ENCODE data around the gene STEEP1.

The STEEP1 gene

GRCh38 chrX:119573222-119573621, 8.0 kb upstream of the STEEP1 start:
- DNase-seq (ENCODE audit: low read depth in 1 of 2, low spot score in 1 of 2), result no peak
- Histone ChIP-seq H3K27me3 (ENCODE audit: insufficient read depth, poor library complexity, severe bottlenecking) (no peaks in the 10 kb centered on the region), H3K4me3 (replicated peaks; ENCODE audit: insufficient read depth, low read length) (no peak overlapping the region), H3K27ac (replicated peaks) (no peak overlapping the region)
- TF ChIP-seq SPI1 (IDR thresholded peaks at IDR 0.05; ENCODE audit: borderline replicate concordance, low read depth), result no peak
- TF ChIP-seq, protein P1, sequence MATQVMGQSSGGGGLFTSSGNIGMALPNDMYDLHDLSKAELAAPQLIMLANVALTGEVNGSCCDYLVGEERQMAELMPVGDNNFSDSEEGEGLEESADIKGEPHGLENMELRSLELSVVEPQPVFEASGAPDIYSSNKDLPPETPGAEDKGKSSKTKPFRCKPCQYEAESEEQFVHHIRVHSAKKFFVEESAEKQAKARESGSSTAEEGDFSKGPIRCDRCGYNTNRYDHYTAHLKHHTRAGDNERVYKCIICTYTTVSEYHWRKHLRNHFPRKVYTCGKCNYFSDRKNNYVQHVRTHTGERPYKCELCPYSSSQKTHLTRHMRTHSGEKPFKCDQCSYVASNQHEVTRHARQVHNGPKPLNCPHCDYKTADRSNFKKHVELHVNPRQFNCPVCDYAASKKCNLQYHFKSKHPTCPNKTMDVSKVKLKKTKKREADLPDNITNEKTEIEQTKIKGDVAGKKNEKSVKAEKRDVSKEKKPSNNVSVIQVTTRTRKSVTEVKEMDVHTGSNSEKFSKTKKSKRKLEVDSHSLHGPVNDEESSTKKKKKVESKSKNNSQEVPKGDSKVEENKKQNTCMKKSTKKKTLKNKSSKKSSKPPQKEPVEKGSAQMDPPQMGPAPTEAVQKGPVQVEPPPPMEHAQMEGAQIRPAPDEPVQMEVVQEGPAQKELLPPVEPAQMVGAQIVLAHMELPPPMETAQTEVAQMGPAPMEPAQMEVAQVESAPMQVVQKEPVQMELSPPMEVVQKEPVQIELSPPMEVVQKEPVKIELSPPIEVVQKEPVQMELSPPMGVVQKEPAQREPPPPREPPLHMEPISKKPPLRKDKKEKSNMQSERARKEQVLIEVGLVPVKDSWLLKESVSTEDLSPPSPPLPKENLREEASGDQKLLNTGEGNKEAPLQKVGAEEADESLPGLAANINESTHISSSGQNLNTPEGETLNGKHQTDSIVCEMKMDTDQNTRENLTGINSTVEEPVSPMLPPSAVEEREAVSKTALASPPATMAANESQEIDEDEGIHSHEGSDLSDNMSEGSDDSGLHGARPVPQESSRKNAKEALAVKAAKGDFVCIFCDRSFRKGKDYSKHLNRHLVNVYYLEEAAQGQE (IDR thresholded peaks at IDR 0.05; ENCODE audit: insufficient replicate concordance, low read depth), result no peak
- TF ChIP-seq CTCF (IDR thresholded peaks at IDR 0.05; ENCODE audit: insufficient read depth, low read length), result no peak
- TF ChIP-seq GABPA (IDR thresholded peaks at IDR 0.05; ENCODE audit: low read depth), result no peak
- no peak for TF ChIP-seq POLR2AphosphoS5 (IDR thresholded peaks at IDR 0.05; ENCODE audit: low read depth)

GRCh38 chrX:119570351-119570835, 5.2 kb upstream of the STEEP1 start:
- TF ChIP-seq, protein P1 (IDR thresholded peaks at IDR 0.05; ENCODE audit: insufficient replicate concordance, low read depth), result no peak
- TF ChIP-seq GABPA (IDR thresholded peaks at IDR 0.05; ENCODE audit: low read depth), result no peak
- no peak for TF ChIP-seq SPI1 (IDR thresholded peaks at IDR 0.05; ENCODE audit: borderline replicate concordance, low read depth)
- TF ChIP-seq POLR2AphosphoS5 (IDR thresholded peaks at IDR 0.05; ENCODE audit: low read depth), result no peak
- TF ChIP-seq CTCF (IDR thresholded peaks at IDR 0.05; ENCODE audit: insufficient read depth, low read length), result no peak
- no peak overlapping the region for H3K27ac ChIP-seq (replicated peaks)
- no peak overlapping the region for H3K4me3 ChIP-seq (replicated peaks; ENCODE audit: insufficient read depth, low read length)
- no peaks in the 10 kb centered on the region for H3K27me3 ChIP-seq (ENCODE audit: insufficient read depth, poor library complexity, severe bottlenecking)
- DNase-seq (ENCODE audit: low read depth in 1 of 2, low spot score in 1 of 2), result no peak

GRCh38 chrX:119552508-119552907, 12.7 kb downstream of the STEEP1 start:
- no peak overlapping the region for H3K27ac ChIP-seq (replicated peaks)
- H3K27me3 ChIP-seq (ENCODE audit: insufficient read depth, poor library complexity, severe bottlenecking), result no peaks in the 10 kb centered on the region
- TF ChIP-seq POLR2AphosphoS5 (IDR thresholded peaks at IDR 0.05; ENCODE audit: low read depth), result no peak

GRCh38 chrX:119549327-119550016, 15.7 kb downstream of the STEEP1 start:
- H3K27me3 ChIP-seq (ENCODE audit: insufficient read depth, poor library complexity, severe bottlenecking), result no peaks in the 10 kb centered on the region
- no peak overlapping the region for H3K4me3 ChIP-seq (replicated peaks; ENCODE audit: insufficient read depth, low read length)
- no peak for DNase-seq (ENCODE audit: low read depth in 1 of 2, low spot score in 1 of 2)
- TF ChIP-seq POLR2AphosphoS5 (IDR thresholded peaks at IDR 0.05; ENCODE audit: low read depth) (no peak), GABPA (IDR thresholded peaks at IDR 0.05; ENCODE audit: low read depth) (no peak), SPI1 (IDR thresholded peaks at IDR 0.05; ENCODE audit: borderline replicate concordance, low read depth) (no peak), CTCF (IDR thresholded peaks at IDR 0.05; ENCODE audit: insufficient read depth, low read length) (no peak)
- TF ChIP-seq, protein P1 (IDR thresholded peaks at IDR 0.05; ENCODE audit: insufficient replicate concordance, low read depth), result no peak
- H3K27ac ChIP-seq (replicated peaks), result no peak overlapping the region

More at GRCh38 chrX:119552508-119552907, 12.7 kb downstream of the STEEP1 start:
- DNase-seq (ENCODE audit: low read depth in 1 of 2, low spot score in 1 of 2), result no peak
- H3K4me3 ChIP-seq (replicated peaks; ENCODE audit: insufficient read depth, low read length), result no peak overlapping the region

Data from HL-60 (cell line).